PC-3 (cell line): ENCODE data around the gene TXNRD1. TPM values are rescaled to one million over a fixed set of nuclear protein-coding genes. Genes with fewer than 3 reads are reported as not detected.
"Not testable (repeated sequence)": the region's sequence is repeated elsewhere in the genome, so short reads cannot be mapped to it uniquely, and the experiment has no call there.

Experiments
- ATAC-seq: fragments of 200-7000 bp; cut with Tn5 transposase; 2 replicates; pipeline ENCODE4 v1.9.1; 2020; ENCODE audit warnings: mild to moderate bottlenecking, moderate library complexity
- BruUV-seq: library from RNA; stranded (reverse); fragments of 400-500 nt; replicated peaks from 2 replicates; lab custom pipeline; 2021; lab: Mats Ljungman, UMichigan
- CTCF ChIA-PET: fragments of 300-600 bp; sonication (Branson Sonifier 250); formaldehyde crosslinking; loops from one replicate; lab custom pipeline; 2022; ENCODE audit warnings: antibody characterized with exemption; lab: Charles Lee
- POLR2A ChIA-PET: fragments of 300-600 bp; sonication (Branson Sonifier 250); formaldehyde crosslinking; loops from one replicate; lab custom pipeline; 2022; ENCODE audit warnings: antibody characterized with exemption; ENCODE audit not compliant: unreplicated experiment; lab: Charles Lee
- DNase-seq: peaks from one replicate; pipeline ENCODE4 v3.0.0-alpha.2; 2015
- H2AFZ ChIP-seq: fragments of 300-600 bp; sonication (generic); 2 replicates; pipeline ENCODE4 v1.6.0; 2016; ENCODE audit warnings: antibody characterized with exemption, low read length
- H3F3A ChIP-seq: fragments of 300-600 bp; sonication (generic); one replicate; pipeline ENCODE4 v1.6.0; 2017; ENCODE audit warnings: antibody characterized with exemption, low read length, control low read depth, mild to moderate bottlenecking; ENCODE audit not compliant: unreplicated experiment
- H3K27ac ChIP-seq: fragments of 300-600 bp; sonication (generic); 2 replicates; pipeline ENCODE4 v1.5.1; 2016; ENCODE audit warnings: mild to moderate bottlenecking, low read length
- H3K27me3 ChIP-seq: fragments of 300-600 bp; sonication (generic); 2 replicates; pipeline ENCODE4 v1.6.1; 2016; ENCODE audit warnings: low read length, mixed read lengths
- H3K36me3 ChIP-seq: fragments of 300-600 bp; sonication (generic); 2 replicates; pipeline ENCODE4 v1.6.1; 2016; ENCODE audit warnings: low read depth, mixed run types, low read length, mixed read lengths
- H3K4me1 ChIP-seq: fragments of 300-600 bp; sonication (generic); 2 replicates; pipeline ENCODE4 v1.5.1; 2016; ENCODE audit warnings: low read length; ENCODE audit not compliant: insufficient read depth
- H3K4me2 ChIP-seq: fragments of 300-600 bp; sonication (generic); 2 replicates; pipeline ENCODE4 v1.6.0; 2016; ENCODE audit warnings: low read length
- H3K4me3 ChIP-seq: fragments of 300-600 bp; sonication (generic); 2 replicates; pipeline ENCODE4 v1.5.1; 2016; ENCODE audit warnings: mild to moderate bottlenecking, low read length, mixed read lengths
- H3K79me2 ChIP-seq: fragments of 300-600 bp; sonication (generic); 2 replicates; pipeline ENCODE4 v1.6.1; 2017; ENCODE audit warnings: low read length, mixed read lengths
- H3K9ac ChIP-seq: fragments of 300-600 bp; sonication (generic); 2 replicates; pipeline ENCODE4 v1.6.0; 2016; ENCODE audit warnings: mild to moderate bottlenecking, low read length
- H3K9me2 ChIP-seq: fragments of 300-600 bp; sonication (generic); replicated peaks from 2 replicates; pipeline ENCODE4 v1.6.1; 2016; ENCODE audit warnings: mixed run types, low read length, mixed read lengths
- H3K9me3 ChIP-seq: fragments of 300-600 bp; sonication (generic); 2 replicates; pipeline ENCODE4 v1.6.1; 2016; ENCODE audit warnings: low read length, mixed read lengths
- H4K20me1 ChIP-seq: fragments of 300-600 bp; sonication (generic); 2 replicates; pipeline ENCODE4 v1.6.1; 2016; ENCODE audit warnings: low read length, mixed read lengths
- EZH2 ChIP-seq: fragments of 300-600 bp; sonication (generic); IDR thresholded peaks from one replicate; pipeline ENCODE4 v1.6.1; 2017; ENCODE audit warnings: antibody characterized with exemption, mild to moderate bottlenecking, low read length; ENCODE audit not compliant: unreplicated experiment
- intact Hi-C: fragments of 100-400 bp; cut with micrococcal nuclease; formaldehyde crosslinking; loops from 2 replicates; pipeline ENCODE4 v1.9.0; 2023
- total RNA-seq: library from RNA; depleted of rRNA; stranded (reverse); fragments of >200 nt; gene quantifications from 2 replicates; pipeline ENCODE4 v1.2.3, GENCODE V29; 2014; rRNA removed
- TF ChIP-seq, protein P1 (sequence below): fragments of 300-600 bp; sonication (generic); conservative IDR thresholded peaks from 2 replicates; pipeline ENCODE4 v1.5.1; 2017; ENCODE audit warnings: antibody characterized with exemption, low read depth, mild to moderate bottlenecking, low read length

Gene TXNRD1
- total RNA-seq, 1 experiment from 2014 or later: 419 TPM

DNA sequence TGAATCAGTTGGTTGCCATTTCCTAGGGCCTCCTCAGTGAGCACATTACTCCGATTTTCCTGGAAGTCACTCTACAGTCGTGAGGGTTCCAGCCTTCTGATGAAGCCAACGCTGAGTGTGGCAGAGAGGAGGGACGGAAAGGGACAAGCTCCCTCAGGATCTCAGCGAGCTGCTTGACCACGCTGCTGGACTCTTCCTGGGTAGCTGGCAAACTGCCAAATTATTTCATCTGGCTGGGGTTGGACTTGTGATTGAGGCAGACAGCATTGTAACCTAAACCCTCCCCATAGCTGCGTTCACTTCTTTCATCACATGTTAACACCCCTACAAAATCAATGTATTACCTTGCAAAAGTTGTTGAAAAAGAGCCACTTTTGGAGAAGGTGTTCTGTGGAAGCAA, 171.6 kb downstream of the TXNRD1 start:
- CTCF ChIA-PET: no interaction called here
- intact Hi-C loops: no loop called here

DNA sequence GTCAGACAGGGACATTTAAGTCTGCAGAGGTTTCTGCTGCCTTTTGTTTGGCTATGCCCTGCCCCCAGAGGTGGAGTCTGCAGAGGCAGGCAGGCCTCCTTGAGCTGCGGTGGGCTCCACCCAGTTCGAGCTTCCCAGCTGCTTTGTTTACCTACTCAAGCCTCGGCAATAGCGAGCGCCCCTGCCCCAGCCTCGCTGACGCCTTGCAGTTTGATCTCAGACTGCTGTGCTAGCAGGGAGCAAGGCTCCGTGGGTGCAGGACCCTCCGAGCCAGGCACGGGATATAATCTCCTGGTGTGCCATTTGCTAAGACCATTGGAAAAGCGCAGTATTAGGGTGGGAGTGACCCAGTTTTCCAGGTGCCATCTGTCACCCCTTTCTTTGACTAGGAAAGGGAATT, 178.5 kb downstream of the TXNRD1 start:
- H3K27ac ChIP-seq, H3K4me3 ChIP-seq, H3F3A ChIP-seq, H3K9me2 ChIP-seq, H3K4me1 ChIP-seq, H3K9ac ChIP-seq, H3K9me3 ChIP-seq, ATAC-seq, H2AFZ ChIP-seq, BruUV-seq, POLR2A ChIA-PET, H3K4me2 ChIP-seq, H3K27me3 ChIP-seq, H3K79me2 ChIP-seq, H4K20me1 ChIP-seq, intact Hi-C loops, DNase-seq, CTCF ChIA-PET, H3K36me3 ChIP-seq: not testable (repeated sequence)

More for the DNA sequence above, 171.6 kb downstream of the TXNRD1 start:
- Histone ChIP-seq H3K4me3 (no peak overlapping the region), H3K79me2 (no peaks in the 10 kb centered on the region), H3F3A (no peaks in the 10 kb centered on the region), H3K4me1 (no peaks in the 10 kb centered on the region), H3K36me3 (no peaks in the 10 kb centered on the region), H3K27ac (no peak overlapping the region), H4K20me1 (no peaks in the 10 kb centered on the region), H3K4me2 (no peak overlapping the region), H3K9ac (no peak overlapping the region), H3K27me3 (no peaks in the 10 kb centered on the region), H3K9me2 (no peaks in the 10 kb centered on the region), H3K9me3 (no peaks in the 10 kb centered on the region), H2AFZ (no peak overlapping the region)
- POLR2A ChIA-PET: no interaction called here
- ATAC-seq: no peak
- TF ChIP-seq EZH2: no peak
- TF ChIP-seq, protein P1, sequence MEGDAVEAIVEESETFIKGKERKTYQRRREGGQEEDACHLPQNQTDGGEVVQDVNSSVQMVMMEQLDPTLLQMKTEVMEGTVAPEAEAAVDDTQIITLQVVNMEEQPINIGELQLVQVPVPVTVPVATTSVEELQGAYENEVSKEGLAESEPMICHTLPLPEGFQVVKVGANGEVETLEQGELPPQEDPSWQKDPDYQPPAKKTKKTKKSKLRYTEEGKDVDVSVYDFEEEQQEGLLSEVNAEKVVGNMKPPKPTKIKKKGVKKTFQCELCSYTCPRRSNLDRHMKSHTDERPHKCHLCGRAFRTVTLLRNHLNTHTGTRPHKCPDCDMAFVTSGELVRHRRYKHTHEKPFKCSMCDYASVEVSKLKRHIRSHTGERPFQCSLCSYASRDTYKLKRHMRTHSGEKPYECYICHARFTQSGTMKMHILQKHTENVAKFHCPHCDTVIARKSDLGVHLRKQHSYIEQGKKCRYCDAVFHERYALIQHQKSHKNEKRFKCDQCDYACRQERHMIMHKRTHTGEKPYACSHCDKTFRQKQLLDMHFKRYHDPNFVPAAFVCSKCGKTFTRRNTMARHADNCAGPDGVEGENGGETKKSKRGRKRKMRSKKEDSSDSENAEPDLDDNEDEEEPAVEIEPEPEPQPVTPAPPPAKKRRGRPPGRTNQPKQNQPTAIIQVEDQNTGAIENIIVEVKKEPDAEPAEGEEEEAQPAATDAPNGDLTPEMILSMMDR: no peak
- no TSS peak for BruUV-seq
- DNase-seq: no peak

Other genes with a start within 250 kb of the TXNRD1 start
- 35.0 and 45.6 TPM in 2 replicates for gene TDG, start 249.9 kb upstream of the TXNRD1 start, total RNA-seq
- 1.6 TPM in 2 replicates for gene GLT8D2, start 165.6 kb upstream of the TXNRD1 start, total RNA-seq
- 7.8 and 10.7 TPM in 2 replicates for gene HCFC2, start 151.2 kb upstream of the TXNRD1 start, total RNA-seq
- gene NFYB, start 77.6 kb upstream of the TXNRD1 start, total RNA-seq: 20.6 and 21.7 TPM in 2 replicates
- 9.8 and 12.0 TPM in 2 replicates for gene EID3, start 88.0 kb downstream of the TXNRD1 start, total RNA-seq
- 53.5 and 56.7 TPM in 2 replicates for gene CHST11, start 241.2 kb downstream of the TXNRD1 start, total RNA-seq